Measurements from ENCODE around the gene SH2D3C.

DNA sequence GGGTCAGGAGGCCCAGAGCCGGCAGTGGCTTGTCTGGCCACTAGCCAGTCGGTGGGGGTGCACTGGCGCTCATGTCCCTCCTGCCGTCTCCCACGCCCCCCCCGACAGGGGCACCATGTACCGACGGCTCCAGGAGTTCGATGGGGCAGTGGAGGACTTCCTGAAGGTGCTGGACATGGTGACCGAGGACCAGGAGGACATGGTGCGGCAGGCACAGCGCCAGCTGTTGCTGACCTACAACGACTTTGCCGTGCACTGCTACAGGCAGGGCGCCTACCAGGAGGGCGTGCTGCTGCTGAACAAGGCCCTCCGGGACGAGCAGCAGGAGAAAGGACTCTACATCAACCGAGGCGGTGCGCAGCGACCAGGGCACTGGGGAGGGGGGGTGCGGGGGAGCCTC, 54.5 kb downstream of the SH2D3C start:
- TF ChIP-seq FOSL1 (IDR thresholded peaks at IDR 0.05; ENCODE audit: insufficient read depth, low read depth, low read length) (no peak), RAD21 (IDR thresholded peaks at IDR 0.05 in 1 of 2, conservative IDR thresholded peaks at IDR 0.05 in 1 of 2; ENCODE audit: low read depth in 2 of 2, low read length in 2 of 2) (no peak), TCF12 (IDR thresholded peaks at IDR 0.05; ENCODE audit: low read depth, low read length) (no peak), POLR2A (IDR thresholded peaks at IDR 0.05; ENCODE audit: control extremely low read depth in 1 of 2, low read depth in 2 of 2, low read length in 2 of 2) (no peak), SP4 (IDR thresholded peaks at IDR 0.05; ENCODE audit: low read length) (no peak), YY1 (IDR thresholded peaks at IDR 0.05; ENCODE audit: low read depth, low read length) (no peak)
- TF ChIP-seq, protein P1, sequence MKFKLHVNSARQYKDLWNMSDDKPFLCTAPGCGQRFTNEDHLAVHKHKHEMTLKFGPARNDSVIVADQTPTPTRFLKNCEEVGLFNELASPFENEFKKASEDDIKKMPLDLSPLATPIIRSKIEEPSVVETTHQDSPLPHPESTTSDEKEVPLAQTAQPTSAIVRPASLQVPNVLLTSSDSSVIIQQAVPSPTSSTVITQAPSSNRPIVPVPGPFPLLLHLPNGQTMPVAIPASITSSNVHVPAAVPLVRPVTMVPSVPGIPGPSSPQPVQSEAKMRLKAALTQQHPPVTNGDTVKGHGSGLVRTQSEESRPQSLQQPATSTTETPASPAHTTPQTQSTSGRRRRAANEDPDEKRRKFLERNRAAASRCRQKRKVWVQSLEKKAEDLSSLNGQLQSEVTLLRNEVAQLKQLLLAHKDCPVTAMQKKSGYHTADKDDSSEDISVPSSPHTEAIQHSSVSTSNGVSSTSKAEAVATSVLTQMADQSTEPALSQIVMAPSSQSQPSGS (IDR thresholded peaks at IDR 0.05; ENCODE audit: low read length): no peak
